ENCODE data around the gene SCUBE1.
"Not testable (repeated sequence)": the region's sequence is repeated elsewhere in the genome, so short reads cannot be mapped to it uniquely, and the experiment has no call there.

SCUBE1 gene

GRCh38 chr22:43355688-43356087 is 12.5 kb upstream of the SCUBE1 start:
- DNase-seq = not testable (repeated sequence)

GRCh38 chr22:43351966-43352345 is 8.8 kb upstream of the SCUBE1 start:
- DNase-seq = no peak

- no peak for DNase-seq
These were observed 6.5 kb upstream of the SCUBE1 start for GRCh38 chr22:43349636-43350035.

GRCh38 chr22:43346521-43346929 is 3.4 kb upstream of the SCUBE1 start:
- DNase-seq = peak; percentile 47

- DNase-seq = no peak
These were observed 2.7 kb upstream of the SCUBE1 start for GRCh38 chr22:43345761-43346301.

GRCh38 chr22:43345356-43345755 is 2.2 kb upstream of the SCUBE1 start:
- DNase-seq = no peak

- DNase-seq = no peak
These were observed 1.3 kb upstream of the SCUBE1 start for GRCh38 chr22:43344520-43344787.

- no peak for DNase-seq
These were observed 723 bp upstream of the SCUBE1 start for GRCh38 chr22:43343670-43344519.

GRCh38 chr22:43342347-43343261 is 568 bp downstream of the SCUBE1 start:
- DNase-seq = no peak

- DNase-seq = no peak
These were observed 1.6 kb downstream of the SCUBE1 start for GRCh38 chr22:43341565-43341964.

- DNase-seq = no peak
These were observed 4.3 kb downstream of the SCUBE1 start for GRCh38 chr22:43338766-43339345.

- DNase-seq = no peak
These were observed 5.2 kb downstream of the SCUBE1 start for GRCh38 chr22:43337946-43338345.

GRCh38 chr22:43337385-43337784 is 5.8 kb downstream of the SCUBE1 start:
- DNase-seq = no peak

- DNase-seq = no peak
These were observed 8.8 kb downstream of the SCUBE1 start for GRCh38 chr22:43334378-43334777.

GRCh38 chr22:43333978-43334377 is 9.2 kb downstream of the SCUBE1 start:
- no peak for DNase-seq

GRCh38 chr22:43333156-43333555 is 10.0 kb downstream of the SCUBE1 start:
- no peak for DNase-seq

GRCh38 chr22:43331698-43332097 is 11.5 kb downstream of the SCUBE1 start:
- no peak for DNase-seq

GRCh38 chr22:43331069-43331451 is 12.1 kb downstream of the SCUBE1 start:
- no peak for DNase-seq

- DNase-seq = no peak
These were observed 12.7 kb downstream of the SCUBE1 start for GRCh38 chr22:43330178-43331068.

GRCh38 chr22:43329061-43329460 is 14.1 kb downstream of the SCUBE1 start:
- DNase-seq = no peak

GRCh38 chr22:43327157-43327438 is 16.1 kb downstream of the SCUBE1 start:
- DNase-seq = no peak

- DNase-seq = no peak
These were observed 16.6 kb downstream of the SCUBE1 start for GRCh38 chr22:43326331-43327156.

Data from effector CD8-positive, alpha-beta T cell (primary cell).